Erythroblast (primary cell): ENCODE data around the gene FAM98C.
"Not testable (repeated sequence)": the region's sequence is repeated elsewhere in the genome, so short reads cannot be mapped to it uniquely, and the experiment has no call there.

Source experiments
- DNase-seq, 2 experiments: peaks; one replicate each; lab custom pipeline; 2025; lab: John Stamatoyannopoulos, UW
- GATA1 ChIP-seq: IDR thresholded peaks from 2 replicates; pipeline ENCODE4 v1.6.1; 2011; ENCODE audit warnings: low read depth, mild to moderate bottlenecking, control low read depth, low read length, moderate library complexity
- POLR2A ChIP-seq: IDR thresholded peaks from 2 replicates; pipeline ENCODE4 v1.6.1; 2011; ENCODE audit warnings: mild to moderate bottlenecking, low read length

Gene FAM98C

GRCh38 chr19:38417544-38418506 lies 14.9 kb downstream of the FAM98C start:
- DNase-seq: peak in 1 of 2 experiments; percentile 25

DNA sequence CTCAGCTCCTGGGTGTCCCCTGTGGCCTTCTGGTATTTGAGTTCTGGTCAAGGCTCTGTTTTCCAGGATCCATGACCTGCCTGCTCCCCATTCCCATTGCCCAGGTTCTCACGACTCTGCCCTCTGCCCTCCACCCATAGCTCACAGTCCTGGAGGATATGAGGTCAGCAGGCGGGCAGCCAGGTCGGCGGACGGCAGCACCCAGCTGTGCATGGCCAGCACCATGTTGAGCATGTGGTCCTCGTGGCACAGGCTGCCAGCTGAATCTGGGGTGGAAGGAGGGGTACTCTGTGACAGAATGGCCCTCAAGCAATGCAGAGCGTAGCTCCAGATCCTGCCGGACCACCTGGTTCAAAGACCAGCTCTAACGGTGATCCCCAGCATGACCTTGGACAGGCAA lies 18.0 kb downstream of the FAM98C start:
- no peak for DNase-seq
- no peak for TF ChIP-seq POLR2A
- TF ChIP-seq GATA1: no peak

More at GRCh38 chr19:38417544-38418506, 14.9 kb downstream of the FAM98C start:
- TF ChIP-seq POLR2A (no peak), GATA1 (no peak)

DNA sequence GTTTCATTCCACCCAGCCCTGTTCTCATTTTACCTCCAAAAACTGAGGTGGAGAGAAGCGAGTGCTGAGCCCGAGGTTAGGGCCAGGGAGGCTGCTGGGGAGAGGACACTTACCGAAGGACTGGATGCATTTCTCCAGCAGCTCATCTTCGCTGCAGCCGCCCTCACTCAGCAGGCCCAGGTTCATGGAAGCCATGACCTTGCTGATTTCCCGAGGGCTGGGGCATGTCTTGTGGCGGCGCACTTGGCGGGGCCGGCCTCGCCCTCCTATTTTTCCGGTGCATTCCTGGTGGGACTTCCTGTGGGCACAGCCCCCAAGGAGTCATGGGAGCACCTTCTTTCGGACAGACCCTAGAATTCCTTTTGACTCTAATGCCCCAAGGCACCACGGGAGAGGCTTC lies 19.0 kb downstream of the FAM98C start:
- TF ChIP-seq POLR2A (no peak), GATA1 (no peak)
- no peak for DNase-seq

GRCh38 chr19:38422438-38422837 lies 19.5 kb downstream of the FAM98C start:
- TF ChIP-seq POLR2A (no peak), GATA1 (no peak)

GRCh38 chr19:38424272-38424671 lies 21.4 kb downstream of the FAM98C start:
- no peak for DNase-seq
- TF ChIP-seq POLR2A: no peak
- no peak for TF ChIP-seq GATA1

More at GRCh38 chr19:38422438-38422837, 19.5 kb downstream of the FAM98C start:
- DNase-seq: no peak

DNA sequence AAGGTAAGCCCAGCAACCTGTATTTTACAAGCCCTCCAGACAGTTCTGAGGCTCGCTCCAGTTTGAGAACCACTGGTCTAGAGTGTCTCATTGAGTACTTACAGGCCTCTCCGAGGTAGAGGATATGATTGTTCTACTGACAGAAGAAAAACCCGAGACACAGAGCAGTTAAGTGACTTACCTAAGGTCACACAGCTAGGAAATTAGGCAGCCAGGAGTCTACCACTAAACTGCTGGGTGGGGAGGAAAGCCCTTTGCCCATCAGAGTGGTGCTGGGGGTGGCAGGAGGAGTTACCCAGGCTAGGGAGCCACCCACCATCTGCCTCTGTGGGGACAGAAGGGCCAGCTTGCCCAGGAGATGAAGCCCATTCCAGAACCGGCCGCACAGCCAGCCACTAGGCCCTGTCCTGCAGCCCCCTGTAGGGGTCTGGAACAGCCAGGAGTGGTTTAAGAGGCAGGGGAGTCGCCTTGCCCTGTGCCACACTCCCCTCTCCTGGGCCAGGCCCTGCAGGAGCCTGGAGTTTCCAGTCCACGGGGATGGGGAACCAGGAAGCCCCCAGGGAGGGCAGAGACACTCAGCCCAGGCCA lies 22.4 kb downstream of the FAM98C start:
- TF ChIP-seq GATA1 (no peak), POLR2A (no peak)

GRCh38 chr19:38425810-38426466 lies 23.0 kb downstream of the FAM98C start, which contains the start of gene RASGRP4:
TSS of gene RASGRP4 (minus strand) at chr19:38426219. CDS start at chr19:38426091, 128 bp downstream.
- TF ChIP-seq POLR2A (no peak), GATA1 (no peak)
- DNase-seq: no peak

More for the DNA sequence above, 22.4 kb downstream of the FAM98C start:
- DNase-seq: no peak

GRCh38 chr19:38427035-38427677 lies 24.3 kb downstream of the FAM98C start:
- DNase-seq: not testable (repeated sequence)

- DNase-seq: no peak
- TF ChIP-seq GATA1 (no peak), POLR2A (no peak)
Observed at GRCh38 chr19:38429055-38429810, 26.3 kb downstream of the FAM98C start.

GRCh38 chr19:38429811-38430156 lies 26.9 kb downstream of the FAM98C start:
- DNase-seq: no peak
- TF ChIP-seq GATA1: no peak
- no peak for TF ChIP-seq POLR2A

DNA sequence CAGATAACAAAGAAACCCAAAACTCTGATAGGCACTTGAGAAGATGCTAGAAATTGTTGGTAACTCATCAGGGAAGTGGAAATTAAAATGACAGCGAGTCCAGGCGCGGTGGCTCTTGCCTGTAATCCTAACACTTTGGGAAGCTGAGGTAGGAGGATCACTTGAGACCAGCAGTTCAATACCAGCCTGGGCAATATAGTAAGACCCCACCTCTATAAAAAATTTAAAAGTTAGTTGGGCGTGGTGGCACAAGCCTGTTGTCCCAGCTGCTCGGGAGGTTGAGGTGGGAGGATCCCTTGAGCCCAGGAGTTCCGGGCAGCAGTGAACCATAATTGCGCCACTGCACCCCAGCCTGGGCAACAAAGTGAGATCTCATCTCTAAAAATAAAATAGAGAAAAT lies 28.0 kb downstream of the FAM98C start:
- TF ChIP-seq POLR2A: no peak
- no peak for TF ChIP-seq GATA1
- DNase-seq: no peak

DNA sequence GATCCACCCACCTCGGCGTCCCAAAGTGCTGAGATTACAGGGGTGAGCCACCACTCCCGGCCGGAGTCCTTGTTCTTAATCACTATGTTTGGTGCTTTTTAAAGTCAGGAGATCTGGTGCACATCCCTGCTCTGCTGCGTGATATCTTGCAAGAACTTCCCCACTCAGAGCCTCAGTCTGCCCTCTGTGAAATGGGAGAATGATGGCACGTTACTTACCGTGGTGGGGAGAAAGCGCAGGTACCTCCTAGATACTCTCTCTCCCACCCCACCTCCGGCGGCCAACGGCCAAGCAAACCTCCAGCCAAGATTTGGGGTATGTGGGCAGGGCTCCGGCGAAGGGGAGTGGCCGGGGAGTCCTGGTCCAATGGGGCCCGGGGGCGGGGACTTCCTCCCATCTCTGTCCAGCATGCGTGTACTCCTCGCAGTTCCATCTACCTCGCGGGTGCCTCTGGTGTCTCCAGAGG lies 30.4 kb downstream of the FAM98C start, which contains the start of gene RYR1:
TSS of gene RYR1 (plus strand) at position 424 of the 466 bp plus-strand sequence. CDS start 139 bp downstream, outside the sequence.
- DNase-seq: no peak
- TF ChIP-seq GATA1 (no peak), POLR2A (no peak)

DNA sequence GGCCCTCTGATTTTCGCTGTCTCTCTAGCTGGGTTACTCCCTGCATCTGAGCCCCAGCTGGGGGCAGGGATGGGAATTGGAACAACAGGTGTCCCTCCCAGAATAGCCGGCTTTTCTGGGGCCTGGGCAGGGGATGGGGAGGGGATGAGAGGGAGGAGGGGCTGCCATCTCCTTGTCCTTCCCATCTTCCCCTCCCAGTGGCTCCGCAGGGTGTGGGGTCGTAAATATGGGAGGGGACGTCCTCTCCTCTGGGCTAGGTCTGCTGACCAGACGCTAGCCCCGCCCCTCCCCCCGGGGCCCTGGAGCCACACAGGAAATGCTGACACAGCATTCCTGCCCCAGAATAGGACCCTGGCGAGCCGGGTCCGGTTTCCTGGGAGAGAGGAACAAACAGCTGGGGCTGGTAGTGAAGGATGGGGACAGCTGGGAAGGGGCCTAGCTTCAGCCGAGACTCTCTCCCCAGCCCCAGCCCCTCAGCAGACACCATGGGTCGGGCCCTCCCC lies 31.7 kb downstream of the FAM98C start:
- TF ChIP-seq GATA1: no peak
- TF ChIP-seq POLR2A: no peak
- no peak for DNase-seq

DNA sequence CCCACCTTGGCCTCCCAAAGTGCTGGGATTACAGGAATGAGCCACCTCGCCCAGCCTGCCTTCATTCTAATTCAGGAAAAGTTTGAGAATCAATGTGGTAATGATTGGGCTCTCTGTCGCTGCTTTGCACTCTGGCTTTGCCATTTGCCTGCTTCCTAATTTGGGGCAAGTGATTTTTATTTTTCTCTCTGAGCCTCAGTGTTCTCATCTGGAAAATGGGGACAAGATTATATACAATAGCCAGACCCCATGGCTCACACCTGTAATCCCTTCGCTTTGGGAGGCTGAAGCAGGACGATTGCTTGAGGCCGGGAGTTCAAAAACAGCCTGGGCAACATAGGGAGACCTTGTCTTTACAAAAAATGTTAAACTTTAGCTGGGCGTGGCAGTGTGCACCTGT lies 34.4 kb downstream of the FAM98C start:
- TF ChIP-seq GATA1 (no peak), POLR2A (no peak)
- DNase-seq: no peak
